PC-3 (cell line): Measurements from ENCODE around the gene SELENOP.

ENCODE experiments used
- EZH2 ChIP-seq: fragments of 300-600 bp; sonication (generic); IDR thresholded peaks from one replicate; pipeline ENCODE4 v1.6.1; 2017; ENCODE audit warnings: antibody characterized with exemption, mild to moderate bottlenecking, low read length; ENCODE audit not compliant: unreplicated experiment
- EZH2phosphoT487 ChIP-seq: fragments of 300-600 bp; sonication (generic); IDR thresholded peaks from 2 replicates; pipeline ENCODE4 v1.6.1; 2018; ENCODE audit warnings: mild to moderate bottlenecking, antibody characterized with exemption, low read length, borderline replicate concordance
- TF ChIP-seq, protein P1 (sequence below): fragments of 300-600 bp; sonication (generic); conservative IDR thresholded peaks from 2 replicates; pipeline ENCODE4 v1.5.1; 2017; ENCODE audit warnings: antibody characterized with exemption, low read depth, mild to moderate bottlenecking, low read length

DNA sequence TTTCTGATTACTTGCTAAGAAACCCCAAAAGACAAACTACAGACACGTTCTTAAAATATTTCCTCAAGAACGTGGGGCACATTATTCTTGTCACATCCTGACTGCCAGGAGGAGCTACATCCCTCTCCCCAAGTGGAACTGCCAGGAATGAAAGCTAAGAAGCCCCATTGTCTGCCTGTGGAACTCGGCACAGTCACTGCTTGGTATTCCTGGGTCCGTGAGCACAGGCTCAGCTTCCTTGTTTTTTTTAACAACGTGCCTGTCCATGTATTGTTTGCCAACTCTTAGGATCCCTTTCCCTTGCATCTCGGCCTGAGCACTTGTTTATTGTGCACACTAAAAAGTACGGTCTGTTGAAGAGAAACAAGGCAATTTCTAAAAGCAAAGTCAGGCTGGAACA is 47.0 kb upstream of the SELENOP start:
- TF ChIP-seq, protein P1, sequence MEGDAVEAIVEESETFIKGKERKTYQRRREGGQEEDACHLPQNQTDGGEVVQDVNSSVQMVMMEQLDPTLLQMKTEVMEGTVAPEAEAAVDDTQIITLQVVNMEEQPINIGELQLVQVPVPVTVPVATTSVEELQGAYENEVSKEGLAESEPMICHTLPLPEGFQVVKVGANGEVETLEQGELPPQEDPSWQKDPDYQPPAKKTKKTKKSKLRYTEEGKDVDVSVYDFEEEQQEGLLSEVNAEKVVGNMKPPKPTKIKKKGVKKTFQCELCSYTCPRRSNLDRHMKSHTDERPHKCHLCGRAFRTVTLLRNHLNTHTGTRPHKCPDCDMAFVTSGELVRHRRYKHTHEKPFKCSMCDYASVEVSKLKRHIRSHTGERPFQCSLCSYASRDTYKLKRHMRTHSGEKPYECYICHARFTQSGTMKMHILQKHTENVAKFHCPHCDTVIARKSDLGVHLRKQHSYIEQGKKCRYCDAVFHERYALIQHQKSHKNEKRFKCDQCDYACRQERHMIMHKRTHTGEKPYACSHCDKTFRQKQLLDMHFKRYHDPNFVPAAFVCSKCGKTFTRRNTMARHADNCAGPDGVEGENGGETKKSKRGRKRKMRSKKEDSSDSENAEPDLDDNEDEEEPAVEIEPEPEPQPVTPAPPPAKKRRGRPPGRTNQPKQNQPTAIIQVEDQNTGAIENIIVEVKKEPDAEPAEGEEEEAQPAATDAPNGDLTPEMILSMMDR = no peak
- no peak for TF ChIP-seq EZH2phosphoT487
- no peak for TF ChIP-seq EZH2
